HL-60 (cell line): ENCODE results near the gene ADAMTS16.

Experiments
- POLR2AphosphoS5 ChIP-seq: IDR thresholded peaks from 2 replicates; pipeline ENCODE4 v1.6.1; 2012; ENCODE audit warnings: low read depth
- TF ChIP-seq, protein P1 (sequence below): IDR thresholded peaks from one replicate; pipeline ENCODE4 v1.5.1; 2011; ENCODE audit warnings: low read length, control low read depth, inconsistent platforms; ENCODE audit not compliant: insufficient read depth
- TF ChIP-seq, protein P2 (sequence below): IDR thresholded peaks from 2 replicates; pipeline ENCODE4 v1.6.1; 2012; ENCODE audit warnings: low read depth; ENCODE audit not compliant: insufficient replicate concordance

- TF ChIP-seq, protein P1, sequence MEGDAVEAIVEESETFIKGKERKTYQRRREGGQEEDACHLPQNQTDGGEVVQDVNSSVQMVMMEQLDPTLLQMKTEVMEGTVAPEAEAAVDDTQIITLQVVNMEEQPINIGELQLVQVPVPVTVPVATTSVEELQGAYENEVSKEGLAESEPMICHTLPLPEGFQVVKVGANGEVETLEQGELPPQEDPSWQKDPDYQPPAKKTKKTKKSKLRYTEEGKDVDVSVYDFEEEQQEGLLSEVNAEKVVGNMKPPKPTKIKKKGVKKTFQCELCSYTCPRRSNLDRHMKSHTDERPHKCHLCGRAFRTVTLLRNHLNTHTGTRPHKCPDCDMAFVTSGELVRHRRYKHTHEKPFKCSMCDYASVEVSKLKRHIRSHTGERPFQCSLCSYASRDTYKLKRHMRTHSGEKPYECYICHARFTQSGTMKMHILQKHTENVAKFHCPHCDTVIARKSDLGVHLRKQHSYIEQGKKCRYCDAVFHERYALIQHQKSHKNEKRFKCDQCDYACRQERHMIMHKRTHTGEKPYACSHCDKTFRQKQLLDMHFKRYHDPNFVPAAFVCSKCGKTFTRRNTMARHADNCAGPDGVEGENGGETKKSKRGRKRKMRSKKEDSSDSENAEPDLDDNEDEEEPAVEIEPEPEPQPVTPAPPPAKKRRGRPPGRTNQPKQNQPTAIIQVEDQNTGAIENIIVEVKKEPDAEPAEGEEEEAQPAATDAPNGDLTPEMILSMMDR, result no peak
- TF ChIP-seq, protein P2, sequence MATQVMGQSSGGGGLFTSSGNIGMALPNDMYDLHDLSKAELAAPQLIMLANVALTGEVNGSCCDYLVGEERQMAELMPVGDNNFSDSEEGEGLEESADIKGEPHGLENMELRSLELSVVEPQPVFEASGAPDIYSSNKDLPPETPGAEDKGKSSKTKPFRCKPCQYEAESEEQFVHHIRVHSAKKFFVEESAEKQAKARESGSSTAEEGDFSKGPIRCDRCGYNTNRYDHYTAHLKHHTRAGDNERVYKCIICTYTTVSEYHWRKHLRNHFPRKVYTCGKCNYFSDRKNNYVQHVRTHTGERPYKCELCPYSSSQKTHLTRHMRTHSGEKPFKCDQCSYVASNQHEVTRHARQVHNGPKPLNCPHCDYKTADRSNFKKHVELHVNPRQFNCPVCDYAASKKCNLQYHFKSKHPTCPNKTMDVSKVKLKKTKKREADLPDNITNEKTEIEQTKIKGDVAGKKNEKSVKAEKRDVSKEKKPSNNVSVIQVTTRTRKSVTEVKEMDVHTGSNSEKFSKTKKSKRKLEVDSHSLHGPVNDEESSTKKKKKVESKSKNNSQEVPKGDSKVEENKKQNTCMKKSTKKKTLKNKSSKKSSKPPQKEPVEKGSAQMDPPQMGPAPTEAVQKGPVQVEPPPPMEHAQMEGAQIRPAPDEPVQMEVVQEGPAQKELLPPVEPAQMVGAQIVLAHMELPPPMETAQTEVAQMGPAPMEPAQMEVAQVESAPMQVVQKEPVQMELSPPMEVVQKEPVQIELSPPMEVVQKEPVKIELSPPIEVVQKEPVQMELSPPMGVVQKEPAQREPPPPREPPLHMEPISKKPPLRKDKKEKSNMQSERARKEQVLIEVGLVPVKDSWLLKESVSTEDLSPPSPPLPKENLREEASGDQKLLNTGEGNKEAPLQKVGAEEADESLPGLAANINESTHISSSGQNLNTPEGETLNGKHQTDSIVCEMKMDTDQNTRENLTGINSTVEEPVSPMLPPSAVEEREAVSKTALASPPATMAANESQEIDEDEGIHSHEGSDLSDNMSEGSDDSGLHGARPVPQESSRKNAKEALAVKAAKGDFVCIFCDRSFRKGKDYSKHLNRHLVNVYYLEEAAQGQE, result no peak
- TF ChIP-seq POLR2AphosphoS5, result no peak
Measured at GRCh38 chr5:5295351-5295750, 155.2 kb downstream of the ADAMTS16 start.
